GM19395 (cell line): ENCODE measurements around the gene PHF11.
"Not testable (repeated sequence)": the region's sequence is repeated elsewhere in the genome, so short reads cannot be mapped to it uniquely, and the experiment has no call there.

ENCODE experiments used
- ATAC-seq: cut with Tn5 transposase; IDR thresholded peaks from one replicate; pipeline ENCODE4 v1.9.1; 2021; ENCODE audit warnings: mild to moderate bottlenecking, moderate library complexity; ENCODE audit not compliant: unreplicated experiment

The PHF11 gene

DNA sequence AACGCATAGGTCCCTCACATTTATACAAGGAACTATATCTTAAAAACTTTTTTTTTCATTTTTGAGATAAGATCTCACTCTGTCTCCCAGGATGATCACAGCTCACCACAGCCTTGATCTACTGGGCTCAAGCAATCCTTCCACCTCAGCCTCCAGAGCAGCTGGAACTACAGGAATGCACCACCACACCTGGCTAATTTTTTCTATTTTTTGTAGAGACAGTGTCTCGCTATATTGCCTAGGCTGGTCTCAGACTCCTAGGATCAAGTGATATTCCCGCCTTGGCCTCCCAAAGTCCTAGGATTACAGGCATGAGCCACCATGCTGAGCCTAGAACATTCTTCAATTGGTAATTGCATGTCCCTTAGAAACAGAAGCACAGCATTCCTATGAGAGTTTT lies 47.9 kb downstream of the PHF11 start:
- ATAC-seq: no peak

DNA sequence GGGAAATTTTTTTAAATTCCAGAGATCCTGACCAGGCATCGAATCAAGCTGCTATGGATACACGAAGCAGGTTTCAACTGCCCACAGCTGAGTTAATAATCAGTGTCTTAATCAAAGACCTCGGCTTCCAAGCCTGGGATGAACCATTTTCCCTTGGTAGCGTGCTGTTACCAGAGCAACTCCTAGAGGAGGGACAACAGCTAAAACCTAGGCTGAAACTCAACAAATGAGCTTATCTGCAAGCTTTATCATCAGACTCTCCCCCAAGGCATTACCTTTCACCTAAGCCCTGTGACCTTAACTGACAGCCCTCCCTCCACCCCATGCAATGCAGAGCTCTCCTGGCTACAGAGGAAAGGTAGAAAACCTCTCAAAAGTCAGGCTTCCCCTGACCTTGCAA lies 49.9 kb downstream of the PHF11 start:
- ATAC-seq: no peak

DNA sequence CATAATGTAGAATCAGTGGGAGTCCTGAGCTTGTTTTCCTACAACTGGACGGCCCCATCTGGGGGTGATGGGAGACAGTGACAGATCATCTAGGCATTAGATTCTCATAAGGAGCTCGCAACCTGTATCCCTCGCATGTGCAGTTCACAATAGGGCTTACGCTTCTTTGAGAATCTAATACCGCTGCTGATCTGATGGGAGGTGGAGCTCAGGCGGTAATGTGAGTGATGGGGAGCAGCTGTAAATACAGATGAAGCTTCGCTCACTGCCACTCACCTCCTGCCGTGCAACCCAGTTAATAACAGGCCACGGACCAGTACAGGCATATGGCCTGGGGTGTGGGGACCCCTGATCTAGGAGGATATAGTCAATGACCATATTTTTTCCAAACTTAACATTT lies 50.8 kb downstream of the PHF11 start:
- no peak for ATAC-seq

DNA sequence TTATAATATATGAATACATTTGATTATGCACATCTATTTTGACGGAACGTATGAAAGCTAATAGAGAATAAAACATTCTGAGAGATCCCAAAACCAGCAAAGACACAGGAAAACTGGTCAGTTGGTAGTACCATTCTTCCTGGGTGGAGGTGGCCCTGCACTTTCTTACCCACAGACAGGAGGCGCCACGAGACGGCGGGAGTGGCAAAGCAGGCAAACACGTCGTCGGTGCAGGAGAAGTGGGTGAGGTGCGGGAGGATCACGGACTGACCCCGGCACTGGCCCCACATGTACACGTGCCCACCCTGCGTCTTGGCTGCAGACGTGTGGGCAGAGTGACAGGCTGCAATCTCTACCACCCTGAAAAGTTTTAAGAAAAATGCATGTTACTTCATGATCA lies 53.5 kb downstream of the PHF11 start:
- ATAC-seq: no peak

DNA sequence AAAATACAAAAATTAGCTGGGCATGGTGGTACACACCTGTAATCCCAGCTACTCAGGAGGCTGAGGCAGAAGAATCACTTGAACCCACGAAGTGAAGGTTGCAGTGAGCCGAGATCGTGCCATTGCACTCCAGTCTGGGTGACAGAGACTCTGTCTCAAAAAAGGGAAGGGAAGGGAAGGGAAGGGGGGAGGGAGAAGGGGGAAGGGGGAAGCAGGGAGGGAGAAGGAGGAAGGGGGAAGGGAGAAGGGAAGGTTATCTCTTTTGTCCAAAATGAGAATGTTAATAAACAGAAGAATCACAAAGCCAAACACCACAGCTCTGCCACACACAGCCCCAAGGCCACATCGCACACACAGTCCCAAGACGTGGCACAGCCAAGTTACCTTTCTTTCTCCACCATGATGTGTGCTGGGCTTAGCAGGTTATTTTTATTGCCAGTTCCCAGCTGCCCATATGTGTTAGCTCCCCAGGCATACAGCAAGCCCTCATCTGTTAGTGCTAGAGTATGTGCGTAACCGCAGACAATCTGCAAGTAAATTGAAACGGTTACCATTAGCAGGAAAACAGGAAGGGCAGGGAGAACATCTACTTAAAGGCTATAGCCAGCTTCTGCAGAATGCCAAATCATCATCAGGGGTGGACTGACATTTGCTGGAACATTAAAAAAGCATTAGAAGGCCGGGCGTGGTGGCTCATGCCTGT lies 55.3 kb downstream of the PHF11 start:
- ATAC-seq: no peak

DNA sequence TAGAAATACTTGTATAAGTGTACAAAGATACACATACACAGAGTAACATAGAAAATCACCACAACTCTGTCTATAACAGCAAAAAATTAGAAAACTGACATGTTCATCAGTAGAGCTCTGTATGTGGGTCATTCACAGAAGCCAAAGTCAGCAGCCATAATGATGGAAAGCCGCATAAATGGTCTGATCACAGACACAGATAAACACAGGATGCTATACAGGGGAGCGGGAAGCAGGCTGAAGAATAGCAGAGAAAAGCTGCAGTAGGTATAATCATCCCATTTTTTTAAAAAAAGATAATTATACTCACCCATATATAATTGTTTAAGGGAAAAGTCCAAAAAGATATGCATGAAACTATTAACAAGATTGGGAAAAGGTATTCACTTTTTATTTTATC lies 58.1 kb downstream of the PHF11 start:
- ATAC-seq: no peak

DNA sequence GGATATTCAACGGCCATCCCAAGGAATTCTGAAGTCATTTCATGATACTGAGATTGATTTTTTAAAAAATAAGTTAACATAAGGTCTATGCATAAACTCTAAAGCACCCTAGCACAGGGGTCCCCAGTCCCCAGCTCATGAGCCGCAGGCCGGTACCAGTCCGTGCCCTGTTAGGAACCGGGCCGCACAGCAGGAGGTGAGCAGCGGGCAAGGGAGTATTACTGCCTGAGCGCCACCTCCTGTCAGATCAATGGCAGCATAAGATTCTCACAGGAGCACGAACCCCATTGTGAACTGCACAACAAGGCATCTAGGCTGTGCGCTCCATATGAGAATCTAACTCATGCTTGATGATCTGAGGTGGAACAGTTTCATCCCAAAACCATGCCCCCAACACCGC lies 58.6 kb downstream of the PHF11 start:
- no peak for ATAC-seq

DNA sequence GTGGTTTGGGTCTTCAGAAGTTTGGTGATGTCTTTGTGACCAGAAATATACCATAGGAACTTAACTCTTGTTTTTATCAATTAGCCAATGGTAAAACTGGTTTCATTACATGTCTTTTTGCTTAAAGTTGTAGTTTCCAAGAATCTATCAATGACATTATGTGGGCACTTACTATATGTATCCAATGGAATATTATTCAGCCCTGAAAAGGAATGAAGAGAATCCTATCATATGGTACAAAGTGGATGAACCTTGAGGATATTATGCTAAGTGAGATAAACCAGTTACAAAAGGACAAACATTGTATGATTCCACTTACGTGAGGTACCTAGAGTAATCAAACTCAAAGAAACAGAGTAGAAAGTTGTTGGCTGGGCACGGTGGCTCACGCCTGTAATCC lies 63.3 kb downstream of the PHF11 start:
- ATAC-seq: no peak

DNA sequence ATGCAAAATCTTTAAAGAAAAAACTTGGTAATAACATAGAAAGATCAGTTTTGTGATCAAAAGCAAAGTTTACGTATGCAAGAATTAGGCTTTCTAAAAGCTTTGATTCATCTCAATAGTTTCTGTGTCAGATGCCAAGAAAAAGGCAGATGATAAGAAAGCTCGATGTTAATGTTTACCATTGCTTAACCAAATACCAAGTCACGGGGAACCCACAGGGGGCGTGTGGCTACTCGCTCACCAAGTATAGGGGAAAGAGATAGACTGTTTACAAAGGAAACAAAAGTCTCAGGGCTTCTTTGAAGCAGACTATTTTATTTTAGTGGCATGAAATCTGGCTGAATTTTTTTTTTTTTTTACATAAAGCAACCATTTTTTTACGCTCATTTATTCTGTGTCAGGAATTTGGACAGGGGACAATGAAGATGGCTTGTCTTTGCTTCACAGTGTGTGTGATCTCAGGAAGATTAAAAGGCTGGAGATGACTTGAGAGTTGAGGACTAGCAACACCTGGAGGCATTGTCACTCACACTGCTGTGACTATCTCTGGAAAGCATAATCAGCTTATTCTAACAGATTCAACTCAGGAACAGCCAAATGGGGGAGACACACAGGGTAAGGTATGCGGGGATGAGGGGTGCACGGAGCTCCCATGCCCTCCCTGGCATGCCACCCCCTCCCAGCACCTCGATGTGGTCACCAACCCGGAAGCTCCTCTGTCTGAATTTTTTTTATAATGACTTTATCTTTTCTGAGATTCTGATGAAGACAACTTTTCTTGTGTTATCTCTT lies 64.7 kb downstream of the PHF11 start:
- ATAC-seq: no peak

DNA sequence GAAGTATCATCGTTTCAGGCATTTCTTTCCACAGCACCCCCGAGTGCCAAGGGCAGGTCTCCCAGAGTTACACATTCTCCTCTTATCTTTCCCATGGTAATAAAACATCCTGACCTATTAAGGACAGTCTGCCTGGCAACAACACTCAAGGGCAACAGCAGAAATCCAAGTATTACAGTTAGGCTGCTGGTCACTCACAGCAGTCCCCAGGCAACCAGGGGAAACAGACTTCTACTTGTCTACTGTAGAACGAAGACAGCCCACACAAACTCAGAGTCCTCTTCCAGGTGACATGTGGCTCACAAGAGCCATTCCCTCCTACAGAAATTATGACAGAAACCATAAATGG lies 65.3 kb downstream of the PHF11 start:
- no peak for ATAC-seq

DNA sequence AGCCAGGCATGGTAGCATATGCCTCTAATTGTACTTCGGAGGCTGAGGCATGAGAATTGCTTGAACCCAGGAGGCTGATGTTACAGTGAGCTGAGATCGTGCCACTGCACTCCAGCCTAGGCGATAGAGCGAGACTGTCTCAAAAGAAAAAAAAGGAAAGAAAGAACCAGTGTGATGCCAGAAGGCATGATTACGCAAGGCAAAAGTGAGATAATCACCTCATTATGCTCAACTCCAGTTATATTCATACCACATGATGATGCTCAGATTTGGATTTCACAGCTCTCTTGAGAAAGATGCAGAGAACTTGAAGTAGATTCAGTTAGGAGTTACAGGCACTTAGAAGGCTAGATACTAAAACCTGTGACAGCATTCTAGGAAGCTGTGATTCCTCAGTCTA lies 67.8 kb downstream of the PHF11 start:
- no peak for ATAC-seq

DNA sequence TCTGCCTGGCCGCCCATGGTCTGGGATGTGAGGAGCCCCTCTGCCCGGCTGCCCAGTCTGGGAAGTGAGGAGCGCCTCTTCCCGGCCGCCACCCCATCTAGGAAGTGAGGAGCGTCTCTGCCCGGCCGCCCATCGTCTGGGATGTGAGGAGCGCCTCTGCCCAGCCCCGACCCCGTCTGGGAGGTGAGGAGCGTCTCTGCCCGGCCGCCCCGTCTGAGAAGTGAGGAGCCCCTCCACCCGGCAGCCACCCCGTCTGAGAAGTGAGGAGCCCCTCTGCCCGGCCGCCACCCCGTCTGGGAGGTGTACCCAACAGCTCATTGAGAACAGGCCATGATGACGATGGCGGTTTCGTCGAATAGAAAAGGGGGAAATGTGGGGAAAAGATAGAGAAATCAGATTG lies 69.7 kb downstream of the PHF11 start:
- not testable (repeated sequence) for ATAC-seq

DNA sequence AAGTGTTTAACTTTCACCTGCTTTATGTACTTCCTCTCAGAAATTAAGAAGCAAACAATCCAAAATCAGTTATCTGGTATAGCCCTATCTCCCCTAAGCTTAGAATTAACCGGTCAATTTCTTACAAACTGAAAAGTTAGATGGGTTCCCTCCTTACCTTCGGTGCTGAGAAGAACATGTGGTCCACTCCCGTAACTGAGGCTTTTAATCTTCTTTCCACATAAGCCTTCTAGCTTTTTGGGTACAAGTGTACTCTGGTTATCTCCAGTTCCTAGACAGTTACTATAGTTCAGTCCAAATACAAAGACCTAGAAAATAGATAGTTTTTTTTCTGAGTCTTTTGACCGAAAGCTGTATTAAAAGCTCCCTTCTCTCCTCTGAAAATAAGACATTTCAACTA lies 70.7 kb downstream of the PHF11 start:
- no peak for ATAC-seq

DNA sequence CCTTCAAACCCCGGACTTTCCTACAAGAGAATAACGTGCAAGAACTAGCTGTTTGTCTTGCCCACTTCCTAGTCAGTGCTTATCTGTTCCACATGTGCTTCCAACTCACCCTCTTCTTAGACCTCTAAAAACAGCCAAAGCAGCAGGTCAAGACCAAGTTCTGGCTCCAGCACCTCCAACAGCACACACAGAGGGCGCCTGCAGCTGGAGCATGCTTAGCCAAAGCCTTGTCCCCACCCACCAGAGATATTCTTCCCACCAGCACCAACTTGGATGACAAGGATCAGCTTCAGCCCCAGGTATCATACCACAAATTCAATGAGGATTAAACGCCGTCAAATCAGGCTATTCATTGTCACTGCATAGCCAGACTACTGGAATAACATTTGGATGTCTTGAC lies 71.7 kb downstream of the PHF11 start:
- no peak for ATAC-seq

DNA sequence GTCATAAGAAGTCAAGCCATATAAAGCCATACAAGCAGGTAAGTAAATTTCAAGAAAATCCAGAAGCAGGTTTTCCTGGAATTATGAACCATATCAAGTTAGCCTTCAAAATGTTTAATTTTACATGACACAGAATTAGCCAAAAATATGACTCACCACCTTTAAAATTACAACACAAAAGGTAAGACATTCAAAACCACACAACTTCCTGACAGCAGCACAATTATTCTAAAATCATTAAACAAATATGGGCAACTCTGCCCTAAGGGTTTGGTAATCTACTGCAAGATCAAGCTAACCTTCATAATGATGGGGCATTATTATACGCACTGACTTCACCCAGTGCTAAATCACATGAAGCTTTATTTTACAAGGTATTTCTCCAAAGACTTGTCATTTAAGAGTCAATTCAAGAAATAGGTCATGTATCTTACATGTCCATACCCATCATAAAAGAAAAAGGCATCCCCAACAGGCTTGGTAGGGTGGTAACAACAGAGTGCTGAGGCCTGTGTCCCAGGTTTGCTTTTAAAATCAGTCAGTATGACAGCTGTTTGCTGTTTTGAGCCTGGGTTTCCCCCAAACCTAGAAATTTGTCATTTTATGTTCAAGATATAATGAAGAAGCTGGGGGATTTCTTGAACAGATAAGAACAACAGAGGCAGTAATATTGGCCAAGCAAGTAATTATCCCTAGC lies 74.4 kb downstream of the PHF11 start:
- no peak for ATAC-seq

DNA sequence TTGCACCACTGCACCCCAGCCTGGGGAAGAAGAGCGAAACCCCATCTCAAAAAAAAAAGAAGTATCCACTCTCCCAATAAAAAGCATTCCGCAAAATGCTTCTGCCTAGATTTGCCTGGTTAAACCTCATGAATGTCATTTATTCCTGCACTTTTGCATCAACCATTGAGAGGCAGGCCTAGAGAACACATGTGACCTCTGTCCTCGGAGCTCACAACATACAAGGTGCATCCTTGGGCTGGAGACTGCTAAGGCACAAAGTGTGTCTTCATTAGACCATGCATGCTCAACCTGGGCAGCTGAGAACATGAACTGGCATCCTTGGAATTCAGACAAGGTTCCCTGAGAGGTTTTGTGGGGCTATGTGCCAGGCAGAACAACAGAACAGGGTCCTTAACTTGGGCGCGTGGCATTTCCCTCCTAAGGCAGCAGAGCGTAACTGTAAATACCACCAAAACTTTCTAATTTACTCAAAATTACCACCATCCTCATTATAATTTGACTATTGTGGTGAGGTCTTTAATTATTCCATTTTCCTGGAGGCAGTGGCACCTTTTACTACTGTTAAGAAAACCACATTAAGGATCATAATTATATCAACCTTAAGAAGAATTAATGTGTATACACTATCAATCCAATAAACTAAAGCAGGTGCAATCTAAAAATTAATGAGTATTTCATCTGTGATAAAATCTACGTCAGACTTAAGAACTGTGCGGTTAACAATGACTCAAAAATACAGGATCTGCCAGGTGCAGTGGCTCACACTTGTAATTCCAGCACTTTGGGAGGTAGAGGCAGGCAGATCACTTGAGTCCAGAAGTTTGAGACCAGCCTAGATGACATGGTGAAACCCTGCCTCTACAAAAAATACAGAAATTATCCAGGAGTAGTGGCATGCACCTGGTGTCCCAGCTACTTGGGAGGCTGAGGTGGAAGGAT lies 75.8 kb downstream of the PHF11 start:
- ATAC-seq: no peak
